ENCODE measurements around the gene RIOK2.

RIOK2 gene

GRCh38 chr5:97165726-97166125 lies 17.3 kb downstream of the RIOK2 start:
- H3K9ac ChIP-seq (ENCODE audit: low read length), result no peak overlapping the region
- H3K4me1 ChIP-seq (ENCODE audit: control insufficient read depth, insufficient read depth, low read length), result peaks cover 17% of the 10 kb centered on the region
- DNase-seq (ENCODE audit: low read depth), result no peak
- no peak overlapping the region for H3K4me3 ChIP-seq (ENCODE audit: low read length)
- peaks cover 81% of the 10 kb centered on the region for H3K36me3 ChIP-seq (ENCODE audit: control insufficient read depth, insufficient read depth, low read length, severe bottlenecking)
- H3K9me3 ChIP-seq (ENCODE audit: control insufficient read depth, low read length), result no peaks in the 10 kb centered on the region
- no peaks in the 10 kb centered on the region for H3K27me3 ChIP-seq (replicated peaks; ENCODE audit: control insufficient read depth, insufficient read depth, low read length)

DNA sequence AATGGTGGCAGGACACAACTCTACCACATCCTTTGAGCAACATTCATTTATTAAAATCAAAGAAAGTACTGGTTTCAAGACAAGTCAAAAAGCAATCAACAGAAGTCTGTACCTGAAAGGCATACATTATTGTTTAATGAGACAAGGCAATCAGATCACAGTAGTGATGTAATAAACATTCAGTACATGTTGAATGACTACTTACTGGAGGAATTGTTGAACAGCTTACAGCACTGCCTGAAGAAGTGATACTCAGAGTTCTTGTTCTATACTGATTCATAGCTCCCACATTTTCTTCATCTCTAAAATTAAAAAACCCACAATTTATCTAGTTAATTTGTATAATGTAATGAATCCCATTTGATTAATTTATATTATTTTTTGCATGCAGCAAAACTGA lies 18.2 kb downstream of the RIOK2 start:
- peak; percentile 38 for DNase-seq (ENCODE audit: low read depth)
- peak overlapping the region; percentile 17 for H3K9ac ChIP-seq (ENCODE audit: low read length)
- H3K36me3 ChIP-seq (ENCODE audit: control insufficient read depth, insufficient read depth, low read length, severe bottlenecking), result peaks cover 80% of the 10 kb centered on the region

DNA sequence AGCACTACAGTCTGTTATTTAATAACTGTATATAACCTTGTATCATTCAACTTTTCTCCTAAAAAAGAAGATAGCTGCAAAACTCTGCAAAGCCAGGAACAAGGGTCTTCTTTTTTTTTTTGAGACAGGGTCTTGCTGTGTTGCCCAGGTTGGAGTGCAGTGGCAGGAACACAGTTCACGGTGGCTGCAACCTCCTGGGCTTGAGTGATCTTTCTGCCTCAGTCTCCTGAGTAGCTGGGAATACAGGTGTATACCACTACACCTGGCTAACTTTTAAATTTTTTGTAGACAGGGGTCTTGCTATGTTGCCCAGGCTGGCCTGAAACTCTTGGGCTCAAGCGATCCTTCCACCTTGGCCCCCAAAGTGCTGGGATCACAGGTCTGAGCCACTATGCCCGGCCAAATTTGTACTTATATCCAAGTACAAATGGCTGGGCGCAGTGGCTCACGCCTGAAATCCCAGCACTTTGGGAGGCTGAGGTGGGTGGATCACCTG lies 19.2 kb downstream of the RIOK2 start:
- peaks cover 76% of the 10 kb centered on the region for H3K36me3 ChIP-seq (ENCODE audit: control insufficient read depth, insufficient read depth, low read length, severe bottlenecking)
- peaks cover 17% of the 10 kb centered on the region for H3K4me1 ChIP-seq (ENCODE audit: control insufficient read depth, insufficient read depth, low read length)
- H3K9ac ChIP-seq (ENCODE audit: low read length), result no peak overlapping the region
- no peaks in the 10 kb centered on the region for H3K27me3 ChIP-seq (replicated peaks; ENCODE audit: control insufficient read depth, insufficient read depth, low read length)
- DNase-seq (ENCODE audit: low read depth), result no peak
- no peak overlapping the region for H3K4me3 ChIP-seq (ENCODE audit: low read length)
- H3K9me3 ChIP-seq (ENCODE audit: control insufficient read depth, low read length), result no peaks in the 10 kb centered on the region

More for the DNA sequence above, 18.2 kb downstream of the RIOK2 start:
- H3K27me3 ChIP-seq (replicated peaks; ENCODE audit: control insufficient read depth, insufficient read depth, low read length), result no peaks in the 10 kb centered on the region
- H3K9me3 ChIP-seq (ENCODE audit: control insufficient read depth, low read length), result no peaks in the 10 kb centered on the region
- H3K4me3 ChIP-seq (ENCODE audit: low read length), result no peak overlapping the region
- H3K4me1 ChIP-seq (ENCODE audit: control insufficient read depth, insufficient read depth, low read length), result peaks cover 17% of the 10 kb centered on the region

GRCh38 chr5:97163360-97163764 lies 19.7 kb downstream of the RIOK2 start:
- Histone ChIP-seq H3K36me3 (ENCODE audit: control insufficient read depth, insufficient read depth, low read length, severe bottlenecking) (peaks cover 71% of the 10 kb centered on the region), H3K27me3 (replicated peaks; ENCODE audit: control insufficient read depth, insufficient read depth, low read length) (no peaks in the 10 kb centered on the region), H3K9me3 (ENCODE audit: control insufficient read depth, low read length) (no peaks in the 10 kb centered on the region), H3K4me1 (ENCODE audit: control insufficient read depth, insufficient read depth, low read length) (peaks cover 17% of the 10 kb centered on the region), H3K4me3 (ENCODE audit: low read length) (no peak overlapping the region), H3K9ac (ENCODE audit: low read length) (no peak overlapping the region)
- DNase-seq (ENCODE audit: low read depth), result peak; percentile 62

DNA sequence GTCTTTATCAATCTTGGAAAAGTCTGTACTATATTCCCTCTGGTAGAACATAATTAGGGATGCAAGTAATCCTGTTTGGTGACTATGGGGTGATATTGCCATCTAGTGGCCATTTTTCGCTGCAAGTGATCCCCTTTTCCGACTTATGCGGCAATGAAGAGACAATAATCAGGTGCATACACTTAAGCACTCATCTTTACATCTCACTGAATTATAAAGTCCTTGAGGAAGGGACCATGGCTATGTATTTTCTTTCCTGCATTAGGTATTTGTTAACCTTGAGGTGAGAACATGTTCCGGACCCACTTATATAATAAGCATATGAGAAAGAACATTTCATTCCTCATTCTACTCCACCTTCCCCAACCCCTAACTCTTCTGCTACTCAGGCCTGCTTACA lies 21.0 kb downstream of the RIOK2 start:
- H3K36me3 ChIP-seq (ENCODE audit: control insufficient read depth, insufficient read depth, low read length, severe bottlenecking), result peaks cover 58% of the 10 kb centered on the region
- H3K9me3 ChIP-seq (ENCODE audit: control insufficient read depth, low read length), result peaks cover 12% of the 10 kb centered on the region
- no peak overlapping the region for H3K4me3 ChIP-seq (ENCODE audit: low read length)
- DNase-seq (ENCODE audit: low read depth), result peak; percentile 84
- peaks cover 17% of the 10 kb centered on the region for H3K4me1 ChIP-seq (ENCODE audit: control insufficient read depth, insufficient read depth, low read length)
- H3K9ac ChIP-seq (ENCODE audit: low read length), result no peak overlapping the region
- H3K27me3 ChIP-seq (replicated peaks; ENCODE audit: control insufficient read depth, insufficient read depth, low read length), result no peaks in the 10 kb centered on the region

GRCh38 chr5:97157689-97158088 lies 25.4 kb downstream of the RIOK2 start:
- H3K4me1 ChIP-seq (ENCODE audit: control insufficient read depth, insufficient read depth, low read length), result no peaks in the 10 kb centered on the region
- H3K36me3 ChIP-seq (ENCODE audit: control insufficient read depth, insufficient read depth, low read length, severe bottlenecking), result peaks cover 31% of the 10 kb centered on the region
- DNase-seq (ENCODE audit: low read depth), result no peak
- H3K27me3 ChIP-seq (replicated peaks; ENCODE audit: control insufficient read depth, insufficient read depth, low read length), result no peaks in the 10 kb centered on the region
- no peak overlapping the region for H3K4me3 ChIP-seq (ENCODE audit: low read length)
- H3K9ac ChIP-seq (ENCODE audit: low read length), result no peak overlapping the region
- H3K9me3 ChIP-seq (ENCODE audit: control insufficient read depth, low read length), result peaks cover 20% of the 10 kb centered on the region

DNA sequence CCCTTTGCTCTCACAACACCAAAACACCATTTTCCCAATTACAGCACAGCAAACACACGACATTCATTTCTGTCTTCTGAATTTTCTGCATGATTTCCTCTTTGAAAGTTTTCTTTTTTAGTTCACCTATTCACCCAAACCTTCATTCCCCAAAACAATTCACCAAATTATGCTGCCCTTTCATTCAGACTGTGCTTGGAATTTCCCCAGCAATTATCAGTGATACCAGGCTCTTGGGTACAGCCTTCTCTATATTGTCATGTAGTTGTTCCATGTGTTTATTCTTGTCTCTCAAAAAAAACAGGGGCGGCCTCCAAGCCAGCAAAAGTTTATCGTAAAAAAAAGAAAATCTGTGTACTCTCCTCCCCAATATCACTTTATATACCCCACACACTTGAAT lies 31.7 kb downstream of the RIOK2 start:
- Histone ChIP-seq H3K36me3 (ENCODE audit: control insufficient read depth, insufficient read depth, low read length, severe bottlenecking) (no peaks in the 10 kb centered on the region), H3K9me3 (ENCODE audit: control insufficient read depth, low read length) (peaks cover under 1% of the 10 kb centered on the region)

DNA sequence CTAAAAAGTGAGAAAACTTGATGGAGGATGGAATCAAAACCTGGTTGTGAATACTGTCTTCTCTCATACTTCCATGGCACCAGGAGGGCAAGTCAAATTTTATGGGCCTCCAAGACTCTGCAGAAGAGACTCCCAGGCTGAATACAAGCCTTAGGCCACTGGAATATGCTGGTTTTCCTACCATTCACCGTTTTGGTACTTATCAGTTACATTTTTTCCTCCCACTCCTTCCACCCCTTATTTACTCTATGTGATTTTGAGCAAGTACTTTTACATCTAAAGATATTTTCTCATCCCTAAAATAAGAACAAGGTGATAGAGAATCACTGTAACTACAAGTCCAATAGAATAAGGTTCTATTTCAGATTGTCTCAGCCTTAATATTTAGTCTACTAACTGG lies 32.6 kb downstream of the RIOK2 start:
- no peak for DNase-seq (ENCODE audit: low read depth)
- H3K36me3 ChIP-seq (ENCODE audit: control insufficient read depth, insufficient read depth, low read length, severe bottlenecking), result no peaks in the 10 kb centered on the region
- H3K4me1 ChIP-seq (ENCODE audit: control insufficient read depth, insufficient read depth, low read length), result no peaks in the 10 kb centered on the region
- H3K4me3 ChIP-seq (ENCODE audit: low read length), result no peak overlapping the region
- no peaks in the 10 kb centered on the region for H3K9me3 ChIP-seq (ENCODE audit: control insufficient read depth, low read length)
- H3K9ac ChIP-seq (ENCODE audit: low read length), result no peak overlapping the region
- H3K27me3 ChIP-seq (replicated peaks; ENCODE audit: control insufficient read depth, insufficient read depth, low read length), result no peaks in the 10 kb centered on the region

More for the DNA sequence above, 31.7 kb downstream of the RIOK2 start:
- no peak for DNase-seq (ENCODE audit: low read depth)
- no peak overlapping the region for H3K9ac ChIP-seq (ENCODE audit: low read length)
- no peaks in the 10 kb centered on the region for H3K27me3 ChIP-seq (replicated peaks; ENCODE audit: control insufficient read depth, insufficient read depth, low read length)
- no peak overlapping the region for H3K4me3 ChIP-seq (ENCODE audit: low read length)
- H3K4me1 ChIP-seq (ENCODE audit: control insufficient read depth, insufficient read depth, low read length), result no peaks in the 10 kb centered on the region

GRCh38 chr5:97149709-97150108 lies 33.3 kb downstream of the RIOK2 start:
- no peak overlapping the region for H3K4me3 ChIP-seq (ENCODE audit: low read length)
- H3K27me3 ChIP-seq (replicated peaks; ENCODE audit: control insufficient read depth, insufficient read depth, low read length), result no peaks in the 10 kb centered on the region
- H3K4me1 ChIP-seq (ENCODE audit: control insufficient read depth, insufficient read depth, low read length), result no peaks in the 10 kb centered on the region
- no peak for DNase-seq (ENCODE audit: low read depth)
- no peak overlapping the region for H3K9ac ChIP-seq (ENCODE audit: low read length)
- no peaks in the 10 kb centered on the region for H3K9me3 ChIP-seq (ENCODE audit: control insufficient read depth, low read length)
- H3K36me3 ChIP-seq (ENCODE audit: control insufficient read depth, insufficient read depth, low read length, severe bottlenecking), result no peaks in the 10 kb centered on the region

DNA sequence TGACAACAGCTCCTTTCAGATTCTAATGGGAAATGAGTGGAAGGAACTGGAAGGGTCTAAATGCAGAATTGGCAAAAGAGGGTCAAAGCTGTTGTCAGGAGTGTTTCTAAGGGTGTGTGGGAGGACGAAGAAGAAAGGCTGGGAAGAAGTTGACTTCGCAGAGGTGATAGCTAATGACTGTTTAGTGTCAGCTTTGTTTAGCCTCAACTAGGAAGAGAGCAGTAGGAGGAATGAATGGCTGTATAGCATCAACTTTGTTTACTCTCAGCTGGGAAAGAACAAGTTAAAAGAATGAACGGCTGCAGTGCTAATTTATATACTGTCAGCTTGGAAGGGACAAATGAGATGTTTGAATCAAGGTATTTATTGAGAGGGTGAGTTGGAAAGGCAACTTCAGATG lies 34.8 kb downstream of the RIOK2 start:
- H3K4me1 ChIP-seq (ENCODE audit: control insufficient read depth, insufficient read depth, low read length), result no peaks in the 10 kb centered on the region
- H3K36me3 ChIP-seq (ENCODE audit: control insufficient read depth, insufficient read depth, low read length, severe bottlenecking), result no peaks in the 10 kb centered on the region
- H3K9ac ChIP-seq (ENCODE audit: low read length), result no peak overlapping the region
- H3K9me3 ChIP-seq (ENCODE audit: control insufficient read depth, low read length), result no peaks in the 10 kb centered on the region
- H3K4me3 ChIP-seq (ENCODE audit: low read length), result no peak overlapping the region
- no peak for DNase-seq (ENCODE audit: low read depth)
- H3K27me3 ChIP-seq (replicated peaks; ENCODE audit: control insufficient read depth, insufficient read depth, low read length), result no peaks in the 10 kb centered on the region

- H3K27me3 ChIP-seq (replicated peaks; ENCODE audit: control insufficient read depth, insufficient read depth, low read length), result no peaks in the 10 kb centered on the region
- H3K9ac ChIP-seq (ENCODE audit: low read length), result no peak overlapping the region
- H3K4me1 ChIP-seq (ENCODE audit: control insufficient read depth, insufficient read depth, low read length), result peaks cover 9% of the 10 kb centered on the region
- H3K4me3 ChIP-seq (ENCODE audit: low read length), result no peak overlapping the region
- DNase-seq (ENCODE audit: low read depth), result no peak
- no peaks in the 10 kb centered on the region for H3K36me3 ChIP-seq (ENCODE audit: control insufficient read depth, insufficient read depth, low read length, severe bottlenecking)
- H3K9me3 ChIP-seq (ENCODE audit: control insufficient read depth, low read length), result no peaks in the 10 kb centered on the region
These were observed 39.3 kb downstream of the RIOK2 start for GRCh38 chr5:97143704-97144103.

- Histone ChIP-seq H3K4me3 (ENCODE audit: low read length) (no peak within 1 kb of the TSS), H3K9ac (ENCODE audit: low read length) (peak within 1 kb of the TSS; percentile 19), H3K4me1 (ENCODE audit: control insufficient read depth, insufficient read depth, low read length) (peaks cover 9% of the 10 kb centered on the region), H3K27me3 (replicated peaks; ENCODE audit: control insufficient read depth, insufficient read depth, low read length) (no peaks in the 10 kb centered on the region), H3K9me3 (ENCODE audit: control insufficient read depth, low read length) (no peaks in the 10 kb centered on the region), H3K36me3 (ENCODE audit: control insufficient read depth, insufficient read depth, low read length, severe bottlenecking) (no peaks in the 10 kb centered on the region)
- DNase-seq (ENCODE audit: low read depth), result peak; percentile 79
These were observed 40.4 kb downstream of the RIOK2 start, which contains the start of gene LIX1 for GRCh38 chr5:97142521-97143254. Gene LIX1, minus strand, starts transcription at chr5:97142611. Its CDS starts 35 bp downstream, at chr5:97142576.
